Common myeloid progenitor, CD34-positive (primary cell): Measurements from ENCODE around the gene BHMT2.

Experiments used
- CTCF ChIA-PET: fragments of 350-600 bp; sonication (Branson Sonifier 250); formaldehyde crosslinking; loops from one replicate; lab custom pipeline; 2021; ENCODE audit warnings: antibody characterized with exemption; lab: Charles Lee
- POLR2A ChIA-PET: fragments of 350-600 bp; sonication (Branson Sonifier 250); formaldehyde crosslinking; loops from one replicate; lab custom pipeline; 2021; ENCODE audit warnings: antibody characterized with exemption; lab: Charles Lee
- DNase-seq, 3 donors: peaks; one replicate each; pipeline versions ENCODE4 v3.0.0 to v3.0.0-alpha.2; 2013
- H3K27ac ChIP-seq, 2 experiments: 1 replicate in 1 of 2; 2 replicates in 1 of 2; pipeline ENCODE4 v1.7.0; 2013; ENCODE audit warnings: inconsistent platforms in 2 of 2, low read length in 2 of 2, mild to moderate bottlenecking in 2 of 2, low read depth in 1 of 2, moderate library complexity in 1 of 2; ENCODE audit not compliant: severe bottlenecking in 2 of 2, insufficient read depth in 1 of 2, poor library complexity in 1 of 2
- H3K27me3 ChIP-seq, 5 experiments: replicated peaks in 2 of 5; 1 replicate in 3 of 5; 2 replicates in 2 of 5; pipeline versions ENCODE4 v1.6.1 to v1.7.0; 2013; ENCODE audit warnings: low read length in 4 of 5, mild to moderate bottlenecking in 2 of 5, moderate library complexity in 2 of 5, inconsistent platforms in 1 of 5; ENCODE audit not compliant: insufficient read depth in 5 of 5, control insufficient read depth in 4 of 5
- H3K36me3 ChIP-seq, 4 experiments: 1 replicate in 2 of 4; 2 replicates in 2 of 4; pipeline versions ENCODE4 v1.6.1 to v1.7.0; 2013; ENCODE audit warnings: low read length in 3 of 4, control low read depth in 1 of 4, mild to moderate bottlenecking in 1 of 4; ENCODE audit not compliant: control insufficient read depth in 4 of 4, insufficient read depth in 4 of 4
- H3K4me1 ChIP-seq, 4 experiments: 1 replicate in 3 of 4; 2 replicates in 1 of 4; pipeline versions ENCODE4 v1.6.1 to v1.7.1; 2013; ENCODE audit warnings: low read length in 3 of 4, mild to moderate bottlenecking in 3 of 4, control low read depth in 1 of 4, inconsistent platforms in 1 of 4, moderate library complexity in 1 of 4; ENCODE audit not compliant: control insufficient read depth in 4 of 4, insufficient read depth in 4 of 4; ENCODE audit errors: control extremely low read depth in 1 of 4
- H3K4me3 ChIP-seq, 7 experiments: 1 replicate in 4 of 7; 2 replicates in 3 of 7; pipeline versions ENCODE4 v1.5.1 to v1.7.0; 2013; ENCODE audit warnings: mild to moderate bottlenecking in 7 of 7, low read length in 6 of 7, moderate library complexity in 6 of 7, inconsistent platforms in 2 of 7, low read depth in 2 of 7, control low read depth in 1 of 7; ENCODE audit not compliant: insufficient read depth in 4 of 7, control insufficient read depth in 1 of 7; ENCODE audit errors: extremely low read depth in 1 of 7
- H3K9me3 ChIP-seq, 5 experiments: 1 replicate in 4 of 5; 2 replicates in 1 of 5; pipeline versions ENCODE4 v1.6.1 to v1.7.1; 2013; ENCODE audit warnings: low read length in 4 of 5, mild to moderate bottlenecking in 2 of 5, inconsistent platforms in 1 of 5, low read depth in 1 of 5, moderate library complexity in 1 of 5; ENCODE audit not compliant: control insufficient read depth in 4 of 5, insufficient read depth in 2 of 5; ENCODE audit errors: control extremely low read depth in 1 of 5
- WGBS: methylation state at CpG from one replicate; pipeline ENCODE4 v1.1.5; 2013; ENCODE audit not compliant: insufficient coverage; 5-methylcytosine and 5-hydroxymethylcytosine counted together

BHMT2 gene

DNA sequence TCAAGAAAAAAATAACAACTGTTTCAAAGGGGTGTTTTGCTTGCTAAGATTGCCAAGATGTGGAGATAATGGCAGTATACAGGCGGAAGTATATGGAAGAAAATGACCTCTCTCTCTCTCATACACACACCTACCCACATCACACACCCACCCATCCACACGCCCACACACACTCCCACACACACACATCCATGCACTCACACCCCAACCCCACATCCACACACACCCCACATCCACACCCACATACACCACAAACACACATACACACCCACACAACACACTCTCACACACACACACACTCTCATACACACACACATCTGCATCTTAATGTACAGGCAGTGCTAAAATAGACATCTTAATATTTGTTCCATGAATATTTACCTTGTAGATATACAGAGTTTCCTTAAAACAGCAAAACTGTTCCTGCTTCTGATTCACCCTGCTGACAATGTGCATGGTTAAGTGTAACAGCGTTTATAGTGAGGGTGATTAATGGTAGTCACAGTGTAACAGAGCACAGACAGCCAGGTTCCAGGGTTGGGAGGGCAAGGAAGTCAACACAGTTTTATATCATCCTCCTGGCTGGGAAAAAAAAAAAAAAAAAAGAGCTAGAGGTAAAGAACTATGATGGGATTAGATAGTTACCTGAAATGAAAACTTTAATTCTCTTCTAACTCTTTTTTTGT lies 8.3 kb downstream of the BHMT2 start:
- H3K9me3 ChIP-seq, result peaks cover 0 to 6% (median 2%) of the 10 kb centered on the region in 5 experiments
- ChIA-PET CTCF (interaction anchor here (1.0 kb wide), 1 partner anchor 53 kb away, joined by 3 read pairs; no protein-coding TSS in a partner anchor), POLR2A (no interaction called here)
- H3K27ac ChIP-seq, result no peak overlapping the region
- DNase-seq, result no peak
- no peaks in the 10 kb centered on the region for H3K36me3 ChIP-seq
- no peaks in the 10 kb centered on the region for H3K4me1 ChIP-seq
- H3K4me3 ChIP-seq, result no peak overlapping the region
- no peaks in the 10 kb centered on the region for H3K27me3 ChIP-seq
- no CpG with 5 or more reads among the region's 3 CpGs for WGBS

DNA sequence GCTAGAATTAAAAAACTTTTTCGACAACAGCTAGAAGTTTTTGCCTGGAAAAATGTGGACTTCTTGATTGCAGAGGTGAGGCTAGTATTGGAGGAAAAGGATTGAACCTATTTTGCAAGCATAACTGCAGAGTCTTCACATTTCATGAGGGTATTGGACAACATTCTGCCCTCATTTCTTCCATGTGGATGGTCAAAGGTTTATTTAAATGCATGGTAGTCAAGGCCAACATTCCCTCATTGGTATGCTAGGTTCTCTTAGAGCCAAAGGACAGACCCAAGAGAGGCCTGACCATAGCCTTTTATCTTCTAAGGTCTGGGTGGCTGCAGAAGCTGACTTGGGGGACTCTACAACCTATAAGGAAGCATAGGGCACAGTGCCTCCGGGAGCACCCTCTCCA lies 11.2 kb downstream of the BHMT2 start:
- CTCF ChIA-PET, result no interaction called here
- no peak for DNase-seq
- Histone ChIP-seq H3K27ac (no peak overlapping the region), H3K4me1 (no peaks in the 10 kb centered on the region), H3K9me3 (no peaks in the 10 kb centered on the region), H3K36me3 (no peaks in the 10 kb centered on the region), H3K4me3 (no peak overlapping the region), H3K27me3 (no peaks in the 10 kb centered on the region)
- POLR2A ChIA-PET, result no interaction called here
- WGBS, result 100% methylated on average over 1 of the region's 2 CpGs

DNA sequence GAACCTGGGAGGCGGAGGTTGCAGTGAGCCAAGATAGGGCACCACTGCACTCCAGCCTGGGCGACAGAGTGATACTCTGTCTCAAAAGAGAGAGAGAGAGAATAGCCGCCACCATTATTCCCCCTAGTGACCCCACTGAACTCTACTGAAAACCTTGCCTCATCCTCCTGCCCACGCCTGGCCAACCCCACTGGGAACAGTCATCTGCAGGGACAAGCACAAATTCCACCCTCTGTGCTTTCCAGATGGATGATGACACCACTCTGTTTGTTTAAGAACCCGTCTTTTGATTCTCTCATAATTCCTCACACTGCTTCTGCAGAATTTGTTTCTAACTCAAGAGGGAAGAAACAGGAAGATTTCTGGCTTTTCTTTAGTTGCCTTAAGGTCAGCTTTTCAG lies 12.2 kb downstream of the BHMT2 start:
- POLR2A ChIA-PET, result no interaction called here
- CTCF ChIA-PET, result interaction anchor here (1.5 kb wide), 1 partner anchor 57 kb away, joined by 4 read pairs; no protein-coding TSS in a partner anchor
- no peak for DNase-seq
- H3K27ac ChIP-seq, result no peak overlapping the region
- H3K9me3 ChIP-seq, result no peaks in the 10 kb centered on the region
- no peak overlapping the region for H3K4me3 ChIP-seq
- H3K4me1 ChIP-seq, result no peaks in the 10 kb centered on the region
- WGBS, result 97% methylated on average over 3 of the region's 5 CpGs
- no peaks in the 10 kb centered on the region for H3K27me3 ChIP-seq
- no peaks in the 10 kb centered on the region for H3K36me3 ChIP-seq

DNA sequence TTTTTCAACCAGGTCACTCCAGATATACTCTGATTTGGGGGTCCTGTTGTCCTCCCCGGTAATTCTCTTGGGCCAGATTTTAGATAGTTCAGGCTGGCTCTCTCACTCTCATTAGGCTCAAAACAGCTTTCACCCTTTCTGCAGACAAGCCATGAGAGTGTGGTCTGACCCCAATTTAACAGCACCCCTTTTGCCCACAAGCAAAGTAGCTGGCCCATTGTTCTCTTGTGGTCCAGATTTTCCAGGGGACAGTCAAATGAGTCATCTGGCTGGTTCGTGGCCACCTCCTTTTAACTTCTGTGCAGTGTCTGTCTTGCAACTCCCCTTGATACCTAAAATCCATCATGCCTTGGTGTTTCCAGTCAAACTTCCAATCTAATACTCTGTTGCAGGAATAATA lies 16.5 kb downstream of the BHMT2 start:
- Histone ChIP-seq H3K9me3 (no peaks in the 10 kb centered on the region), H3K4me3 (no peak overlapping the region), H3K36me3 (no peaks in the 10 kb centered on the region), H3K27me3 (no peaks in the 10 kb centered on the region), H3K4me1 (no peaks in the 10 kb centered on the region), H3K27ac (no peak overlapping the region)
- 90% methylated on average over 2 of the region's 2 CpGs for WGBS
- POLR2A ChIA-PET, result no interaction called here
- DNase-seq, result no peak
- CTCF ChIA-PET, result no interaction called here

DNA sequence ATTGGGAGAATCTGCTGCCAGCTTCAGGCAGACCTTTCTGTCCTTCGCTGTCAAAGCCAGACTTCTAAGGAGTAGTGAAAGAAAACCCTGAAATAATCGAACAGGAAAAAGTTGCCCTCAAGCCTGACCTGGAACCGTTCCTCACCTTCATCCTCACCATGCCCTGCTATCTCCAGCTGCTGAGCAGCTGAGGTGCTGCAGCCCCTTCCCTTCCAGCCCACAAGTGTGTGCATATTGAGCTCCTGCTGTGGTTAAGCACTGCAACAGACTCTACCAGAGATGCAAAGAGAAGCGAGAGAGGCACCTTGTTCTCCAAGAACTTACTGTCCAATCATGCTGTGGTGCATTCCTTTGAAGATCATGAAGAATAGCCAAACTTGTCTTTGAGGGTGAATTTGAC lies 18.9 kb downstream of the BHMT2 start:
- no peaks in the 10 kb centered on the region for H3K27me3 ChIP-seq
- H3K4me3 ChIP-seq, result no peak overlapping the region
- H3K4me1 ChIP-seq, result no peaks in the 10 kb centered on the region
- 93% methylated on average over 4 of the region's 4 CpGs for WGBS
- H3K9me3 ChIP-seq, result no peaks in the 10 kb centered on the region
- CTCF ChIA-PET, result interaction anchor here (0.6 kb wide), 1 partner anchor 181 kb away, joined by 3 read pairs; no protein-coding TSS in a partner anchor
- H3K36me3 ChIP-seq, result no peaks in the 10 kb centered on the region
- no peak overlapping the region for H3K27ac ChIP-seq
- POLR2A ChIA-PET, result no interaction called here
- no peak for DNase-seq

- H3K27me3 ChIP-seq, result no peaks in the 10 kb centered on the region
- H3K4me3 ChIP-seq, result no peak overlapping the region
- H3K9me3 ChIP-seq, result no peaks in the 10 kb centered on the region
- CTCF ChIA-PET, result no interaction called here
- H3K27ac ChIP-seq, result no peak overlapping the region
- DNase-seq, result no peak
- H3K36me3 ChIP-seq, result no peaks in the 10 kb centered on the region
- POLR2A ChIA-PET, result no interaction called here
- no peaks in the 10 kb centered on the region for H3K4me1 ChIP-seq
- WGBS, result 60% methylated on average over 1 of the region's 3 CpGs
Measured at GRCh38 chr5:79091064-79091463, 21.5 kb downstream of the BHMT2 start.

- H3K27ac ChIP-seq, result no peak overlapping the region
- no peaks in the 10 kb centered on the region for H3K4me1 ChIP-seq
- no peaks in the 10 kb centered on the region for H3K9me3 ChIP-seq
- 100% methylated on average over 3 of the region's 3 CpGs for WGBS
- POLR2A ChIA-PET, result no interaction called here
- H3K4me3 ChIP-seq, result no peak overlapping the region
- no peak for DNase-seq
- H3K36me3 ChIP-seq, result no peaks in the 10 kb centered on the region
- CTCF ChIA-PET, result no interaction called here
- no peaks in the 10 kb centered on the region for H3K27me3 ChIP-seq
Measured at GRCh38 chr5:79093762-79094161, 24.2 kb downstream of the BHMT2 start.
